NB4 (cell line): ENCODE measurements around the gene FOXJ3.

Experiments
- CTCF ChIP-seq: IDR thresholded peaks from one replicate; pipeline ENCODE4 v1.5.1; 2012; ENCODE audit warnings: low read depth, low read length
- MAX ChIP-seq: IDR thresholded peaks from 2 replicates; pipeline ENCODE4 v1.6.1; 2011; ENCODE audit warnings: low read depth, low read length

GRCh38 chr1:42221456-42221855 is 113.6 kb downstream of the FOXJ3 start:
- TF ChIP-seq CTCF (no peak), MAX (no peak)
